Measurements from ENCODE around the gene RBP5. TPM values are rescaled to one million over a fixed set of nuclear protein-coding genes. Genes with fewer than 3 reads are reported as not detected.

The RBP5 gene, protein sequence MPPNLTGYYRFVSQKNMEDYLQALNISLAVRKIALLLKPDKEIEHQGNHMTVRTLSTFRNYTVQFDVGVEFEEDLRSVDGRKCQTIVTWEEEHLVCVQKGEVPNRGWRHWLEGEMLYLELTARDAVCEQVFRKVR
- total RNA-seq (1 to 10 TPM; 1.2 to 1.3 TPM), polyA plus RNA-seq (not detected)

DNA sequence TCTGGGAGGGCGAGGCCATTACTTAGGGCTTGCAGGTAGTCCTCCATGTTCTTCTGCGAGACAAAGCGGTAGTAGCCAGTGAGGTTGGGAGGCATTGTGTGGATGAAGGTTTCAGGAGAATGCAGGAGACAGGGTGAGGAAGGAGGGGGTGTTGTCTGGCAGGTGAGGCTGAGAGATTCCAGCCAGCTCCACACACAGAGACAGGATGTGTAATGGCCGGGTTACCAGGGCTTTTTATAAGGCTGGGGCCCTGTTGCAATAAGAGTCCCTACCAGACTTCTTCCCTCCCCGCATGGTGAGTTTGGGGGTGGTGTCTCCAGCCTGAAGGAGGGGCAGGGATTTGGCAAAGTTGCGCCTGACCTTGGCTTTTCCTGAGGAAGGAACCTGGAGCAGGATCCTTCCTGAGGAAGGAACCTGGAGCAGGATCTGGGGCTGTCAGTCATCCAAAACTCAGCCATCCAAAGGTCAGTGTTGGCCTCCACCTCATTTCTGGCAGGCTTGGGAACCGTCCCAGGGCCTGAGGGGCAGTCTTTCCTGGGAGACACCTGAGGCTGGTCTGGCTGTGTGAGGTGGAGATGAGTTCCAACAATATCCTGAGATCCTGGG, at the start of gene RBP5:
Gene RBP5, minus strand, starts transcription at position 209 of the 606 bp plus-strand sequence. Its CDS starts 114 bp downstream, at position 95.
- ChIA-PET CTCF (ENCODE audit: partially characterized antibody) (interaction anchor here (1.0 to 1.5 kb wide), 3 partner anchors 16 to 21 kb away, joined by 3 read pairs; no protein-coding TSS in a partner anchor), POLR2A (ENCODE audit: partially characterized antibody) (interaction anchor here (1.0 kb wide), 1 partner anchor 22 kb away, joined by 3 read pairs; no protein-coding TSS in a partner anchor)
- H3K27me3 Mint-ChIP-seq, result no peaks in the 10 kb centered on the region
- peak within 1 kb of the TSS; percentile 95 to 99 (median 96) for H3K4me3 Mint-ChIP-seq
- peaks cover 0 to 25% of the 10 kb centered on the region in 2 donors for H3K36me3 Mint-ChIP-seq
- no peaks in the 10 kb centered on the region for H3K9me3 Mint-ChIP-seq
- no peak for DNase-seq
- Histone ChIP-seq H3K36me3 (ENCODE audit: insufficient read depth, low read length) (no peaks in the 10 kb centered on the region), H3K27me3 (ENCODE audit: insufficient read depth, low read length) (no peaks in the 10 kb centered on the region), H3K27ac (ENCODE audit: low read depth, low read length) (peak within 1 kb of the TSS; percentile 80), H3K4me3 (ENCODE audit: low read length in 2 of 2) (peak within 1 kb of the TSS; percentile 85 to 94), H3K4me1 (ENCODE audit: insufficient read depth, low read length) (peaks cover 24% of the 10 kb centered on the region), H3K9me3 (ENCODE audit: control insufficient read depth in 1 of 2, low read length in 2 of 2) (no peaks in the 10 kb centered on the region)
- intact Hi-C loops (cut with micrococcal nuclease), result no loop called here
- H3K4me1 Mint-ChIP-seq, result peaks cover 23 to 45% (median 29%) of the 10 kb centered on the region in 4 donors
- H3K27ac Mint-ChIP-seq, result peak within 1 kb of the TSS; percentile 94 to 99 (median 97)

DNA sequence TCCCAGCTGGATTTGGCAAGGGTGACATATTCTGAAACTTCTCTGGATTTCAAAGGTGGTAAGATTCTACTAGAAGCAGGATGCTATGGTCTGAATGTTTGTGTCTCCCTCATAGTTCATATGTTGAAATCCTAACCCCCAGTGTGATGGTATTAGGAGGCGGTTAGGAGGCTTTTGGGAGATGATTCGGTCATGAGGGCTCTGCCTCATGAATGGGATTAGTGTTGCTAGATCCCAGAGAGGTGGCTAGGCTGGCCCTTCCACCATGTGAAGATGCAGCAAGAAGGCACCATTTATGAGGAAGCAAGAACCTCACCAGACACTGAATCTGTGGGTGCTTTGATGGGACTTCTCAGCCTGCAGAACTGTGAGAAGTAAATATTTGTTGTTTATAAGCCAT, 49.8 kb upstream of the RBP5 start:
- H3K27me3 Mint-ChIP-seq, result peaks cover 27 to 47% of the 10 kb centered on the region in 2 donors

DNA sequence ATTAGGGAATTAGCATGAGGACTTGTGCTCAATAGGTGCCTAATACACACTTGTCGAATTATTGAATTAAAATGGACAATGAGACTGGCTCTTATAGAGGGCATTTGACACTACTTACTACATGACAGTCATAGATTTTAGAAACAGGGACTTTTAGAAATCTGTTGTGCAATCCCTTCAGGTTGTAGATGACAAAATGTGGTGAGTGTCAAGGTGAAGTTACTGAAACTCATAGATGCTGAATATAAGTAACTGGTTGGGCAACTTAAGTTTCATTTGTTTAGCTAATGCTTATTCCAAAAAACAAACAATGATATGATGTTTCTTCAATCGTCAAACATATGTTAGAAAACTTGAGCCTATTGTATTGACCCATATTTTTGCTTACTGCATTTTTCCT, 47.9 kb upstream of the RBP5 start:
- no peak for DNase-seq
- Mint-ChIP-seq H3K36me3 (peaks cover 0 to 1% of the 10 kb centered on the region in 2 donors), H3K9me3 (peaks cover 0 to 11% (median 5%) of the 10 kb centered on the region in 8 donors), H3K27ac (no peak overlapping the region), H3K4me1 (no peaks in the 10 kb centered on the region), H3K4me3 (no peak overlapping the region), H3K27me3 (peaks cover 27 to 46% of the 10 kb centered on the region in 2 donors)
- ChIA-PET POLR2A (ENCODE audit: partially characterized antibody) (no interaction called here), CTCF (ENCODE audit: partially characterized antibody) (no interaction called here)
- H3K27ac ChIP-seq (ENCODE audit: low read depth, low read length), result no peak overlapping the region
- H3K4me1 ChIP-seq (ENCODE audit: insufficient read depth, low read length), result no peaks in the 10 kb centered on the region
- intact Hi-C loops (cut with micrococcal nuclease), result no loop called here
- no peak overlapping the region for H3K4me3 ChIP-seq (ENCODE audit: low read length in 2 of 2)
- H3K9me3 ChIP-seq (ENCODE audit: control insufficient read depth in 1 of 2, low read length in 2 of 2), result no peaks in the 10 kb centered on the region
- no peaks in the 10 kb centered on the region for H3K36me3 ChIP-seq (ENCODE audit: insufficient read depth, low read length)
- H3K27me3 ChIP-seq (ENCODE audit: insufficient read depth, low read length), result no peaks in the 10 kb centered on the region

More for the DNA sequence above, 49.8 kb upstream of the RBP5 start:
- Mint-ChIP-seq H3K9me3 (peaks cover 0 to 5% (median under 1%) of the 10 kb centered on the region in 8 donors), H3K27ac (no peak overlapping the region), H3K36me3 (peaks cover 0 to 1% of the 10 kb centered on the region in 2 donors), H3K4me1 (no peaks in the 10 kb centered on the region), H3K4me3 (no peak overlapping the region)
- POLR2A ChIA-PET (ENCODE audit: partially characterized antibody), result no interaction called here
- H3K9me3 ChIP-seq (ENCODE audit: control insufficient read depth in 1 of 2, low read length in 2 of 2), result no peaks in the 10 kb centered on the region
- DNase-seq, result no peak
- H3K36me3 ChIP-seq (ENCODE audit: insufficient read depth, low read length), result no peaks in the 10 kb centered on the region
- no peak overlapping the region for H3K4me3 ChIP-seq (ENCODE audit: low read length in 2 of 2)
- H3K27ac ChIP-seq (ENCODE audit: low read depth, low read length), result no peak overlapping the region
- no peaks in the 10 kb centered on the region for H3K4me1 ChIP-seq (ENCODE audit: insufficient read depth, low read length)
- CTCF ChIA-PET (ENCODE audit: partially characterized antibody), result no interaction called here
- intact Hi-C loops (cut with micrococcal nuclease), result no loop called here
- no peaks in the 10 kb centered on the region for H3K27me3 ChIP-seq (ENCODE audit: insufficient read depth, low read length)

DNA sequence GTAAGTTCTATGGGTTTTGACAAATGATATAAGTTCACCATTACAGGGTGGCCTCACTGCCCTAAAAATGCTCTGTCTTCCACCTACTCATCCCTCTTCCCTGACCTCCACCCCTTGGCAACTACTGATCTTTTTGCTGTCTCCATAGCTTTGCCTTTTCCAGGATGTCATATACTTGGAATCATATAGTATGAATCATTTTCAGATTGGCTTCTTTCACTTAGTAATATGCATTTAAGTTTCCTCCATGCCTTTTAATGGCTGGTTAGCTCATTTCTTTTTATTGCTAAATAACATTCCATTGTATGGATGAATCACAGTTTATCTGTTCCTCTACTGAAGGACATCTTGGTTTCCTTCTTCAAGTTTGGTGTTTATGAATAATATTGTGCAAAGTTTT, 46.8 kb upstream of the RBP5 start:
- Histone ChIP-seq H3K4me3 (ENCODE audit: low read length in 2 of 2) (no peak overlapping the region), H3K4me1 (ENCODE audit: insufficient read depth, low read length) (no peaks in the 10 kb centered on the region), H3K36me3 (ENCODE audit: insufficient read depth, low read length) (no peaks in the 10 kb centered on the region), H3K27me3 (ENCODE audit: insufficient read depth, low read length) (no peaks in the 10 kb centered on the region), H3K9me3 (ENCODE audit: control insufficient read depth in 1 of 2, low read length in 2 of 2) (no peaks in the 10 kb centered on the region), H3K27ac (ENCODE audit: low read depth, low read length) (no peak overlapping the region)
- peaks cover 2 to 20% (median 12%) of the 10 kb centered on the region in 8 donors for H3K9me3 Mint-ChIP-seq
- DNase-seq, result no peak
- peaks cover 26 to 38% of the 10 kb centered on the region in 2 donors for H3K27me3 Mint-ChIP-seq
- no peak overlapping the region for H3K27ac Mint-ChIP-seq
- H3K4me1 Mint-ChIP-seq, result no peaks in the 10 kb centered on the region
- H3K4me3 Mint-ChIP-seq, result no peak overlapping the region
- ChIA-PET POLR2A (ENCODE audit: partially characterized antibody) (no interaction called here), CTCF (ENCODE audit: partially characterized antibody) (interaction anchor here (1.0 to 1.1 kb wide), 2 partner anchors 11 to 18 kb away, joined by 4 read pairs; no protein-coding TSS in a partner anchor)
- intact Hi-C loops (cut with micrococcal nuclease), result no loop called here
- no peaks in the 10 kb centered on the region for H3K36me3 Mint-ChIP-seq

DNA sequence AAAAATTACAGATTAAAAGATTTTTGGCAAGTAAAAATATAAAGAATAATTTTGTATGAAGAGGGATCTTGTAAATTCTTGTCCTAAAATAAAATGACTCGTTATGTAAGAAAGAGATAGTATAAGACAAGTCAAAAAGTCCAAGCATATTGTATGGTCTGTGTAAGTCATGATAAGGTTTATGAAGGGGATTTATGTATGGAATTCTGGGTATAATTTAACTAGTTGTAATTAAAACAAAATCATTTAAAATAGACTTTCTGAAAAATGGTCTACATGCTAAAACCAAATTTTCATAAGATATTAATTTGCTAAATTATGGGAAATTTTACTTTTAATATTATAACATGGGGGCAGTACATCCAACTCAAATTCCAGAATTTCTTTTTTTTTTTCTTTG, 43.2 kb upstream of the RBP5 start:
- Histone ChIP-seq H3K4me1 (ENCODE audit: insufficient read depth, low read length) (no peaks in the 10 kb centered on the region), H3K9me3 (ENCODE audit: control insufficient read depth in 1 of 2, low read length in 2 of 2) (peaks cover 0 to 6% of the 10 kb centered on the region in 2 donors), H3K36me3 (ENCODE audit: insufficient read depth, low read length) (no peaks in the 10 kb centered on the region), H3K27ac (ENCODE audit: low read depth, low read length) (no peak overlapping the region), H3K27me3 (ENCODE audit: insufficient read depth, low read length) (no peaks in the 10 kb centered on the region), H3K4me3 (ENCODE audit: low read length in 2 of 2) (no peak overlapping the region)
- H3K36me3 Mint-ChIP-seq, result no peaks in the 10 kb centered on the region
- peaks cover 17 to 23% of the 10 kb centered on the region in 2 donors for H3K27me3 Mint-ChIP-seq
- ChIA-PET CTCF (ENCODE audit: partially characterized antibody) (no interaction called here), POLR2A (ENCODE audit: partially characterized antibody) (no interaction called here)
- no peak for DNase-seq
- no peaks in the 10 kb centered on the region for H3K4me1 Mint-ChIP-seq
- H3K4me3 Mint-ChIP-seq, result no peak overlapping the region
- no peak overlapping the region for H3K27ac Mint-ChIP-seq
- peaks cover 2 to 44% (median 30%) of the 10 kb centered on the region in 8 donors for H3K9me3 Mint-ChIP-seq
- intact Hi-C loops (cut with micrococcal nuclease), result no loop called here

DNA sequence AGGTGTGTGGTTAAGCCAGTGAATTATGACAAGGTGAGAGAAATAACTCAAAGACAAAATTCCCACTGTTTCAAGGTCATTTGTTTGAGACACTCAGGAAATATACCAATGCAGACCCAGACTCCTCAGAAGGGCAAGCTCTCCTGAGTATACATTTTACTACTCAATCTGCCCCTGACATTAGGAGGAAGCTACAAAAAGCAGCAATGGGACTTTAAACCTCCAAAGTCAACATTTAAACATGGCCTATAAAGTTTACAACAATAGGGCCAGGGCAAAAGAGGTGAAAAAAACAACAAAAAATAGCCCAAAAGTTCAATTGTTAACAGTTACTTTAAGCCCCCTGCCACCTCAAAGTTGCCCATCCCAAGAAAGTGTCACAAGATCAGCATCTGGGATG, 41.3 kb upstream of the RBP5 start:
- CTCF ChIA-PET (ENCODE audit: partially characterized antibody), result no interaction called here
- H3K27ac Mint-ChIP-seq, result no peak overlapping the region
- no peaks in the 10 kb centered on the region for H3K36me3 Mint-ChIP-seq

DNA sequence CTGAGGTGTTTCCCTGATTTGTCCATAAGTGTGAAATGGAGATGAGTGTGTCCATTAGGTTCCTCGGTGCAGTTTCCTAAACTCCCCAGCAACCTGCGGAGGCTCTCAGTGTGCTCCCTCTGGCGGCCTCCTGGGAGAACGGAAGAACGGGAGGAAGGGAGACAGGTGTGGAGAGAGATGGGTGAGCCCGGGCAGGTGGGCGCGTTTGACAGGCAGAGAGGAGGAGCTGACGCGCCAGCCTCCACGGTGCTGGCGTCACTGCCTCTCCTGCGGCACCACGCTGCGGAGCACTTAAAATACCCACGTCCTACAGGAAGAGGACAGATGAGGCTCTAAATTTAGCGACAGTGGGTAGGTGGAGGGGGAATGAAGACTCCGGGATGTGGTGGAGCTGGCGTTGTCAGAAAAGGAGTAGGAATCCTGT, 34.0 kb upstream of the RBP5 start:
- H3K4me3 ChIP-seq (ENCODE audit: low read length in 2 of 2), result no peak overlapping the region
- no peaks in the 10 kb centered on the region for H3K36me3 ChIP-seq (ENCODE audit: insufficient read depth, low read length)
- Mint-ChIP-seq H3K36me3 (peaks cover 0 to 13% of the 10 kb centered on the region in 2 donors), H3K27ac (peak overlapping the region in 3 of 7 donors; percentile 25 to 72 (median 30)), H3K4me3 (peak overlapping the region in 7 of 8 donors; percentile 44 to 78 (median 63)), H3K9me3 (peaks cover 0 to 7% (median 3%) of the 10 kb centered on the region in 8 donors), H3K27me3 (peaks cover 7 to 13% of the 10 kb centered on the region in 2 donors), H3K4me1 (peaks cover 5 to 14% (median 11%) of the 10 kb centered on the region in 4 donors)
- H3K4me1 ChIP-seq (ENCODE audit: insufficient read depth, low read length), result peaks cover 5% of the 10 kb centered on the region
- H3K9me3 ChIP-seq (ENCODE audit: control insufficient read depth in 1 of 2, low read length in 2 of 2), result no peaks in the 10 kb centered on the region
- no peaks in the 10 kb centered on the region for H3K27me3 ChIP-seq (ENCODE audit: insufficient read depth, low read length)
- peak; percentile 2 to 46 (median 19) for DNase-seq
- ChIA-PET POLR2A (ENCODE audit: partially characterized antibody) (interaction anchor here (1.2 kb wide), 1 partner anchor 12 kb away, joined by 3 read pairs; no protein-coding TSS in a partner anchor), CTCF (ENCODE audit: partially characterized antibody) (interaction anchor here (1.0 to 3.4 kb wide), 5 partner anchors 7 to 49 kb away, joined by 3 to 10 read pairs (median 3); partner anchors contain the start of gene PEX5)
- no peak overlapping the region for H3K27ac ChIP-seq (ENCODE audit: low read depth, low read length)
- intact Hi-C loops (cut with micrococcal nuclease), result no loop called here

More for the DNA sequence above, 41.3 kb upstream of the RBP5 start:
- Histone ChIP-seq H3K36me3 (ENCODE audit: insufficient read depth, low read length) (no peaks in the 10 kb centered on the region), H3K9me3 (ENCODE audit: control insufficient read depth in 1 of 2, low read length in 2 of 2) (peaks cover 0 to 6% of the 10 kb centered on the region in 2 donors), H3K4me1 (ENCODE audit: insufficient read depth, low read length) (no peaks in the 10 kb centered on the region), H3K4me3 (ENCODE audit: low read length in 2 of 2) (no peak overlapping the region), H3K27me3 (ENCODE audit: insufficient read depth, low read length) (no peaks in the 10 kb centered on the region), H3K27ac (ENCODE audit: low read depth, low read length) (no peak overlapping the region)
- DNase-seq, result no peak
- intact Hi-C loops (cut with micrococcal nuclease), result no loop called here
- no peak overlapping the region for H3K4me3 Mint-ChIP-seq
- peaks cover 2 to 43% (median 30%) of the 10 kb centered on the region in 8 donors for H3K9me3 Mint-ChIP-seq
- POLR2A ChIA-PET (ENCODE audit: partially characterized antibody), result no interaction called here
- no peaks in the 10 kb centered on the region for H3K4me1 Mint-ChIP-seq
- H3K27me3 Mint-ChIP-seq, result peaks cover 10 to 23% of the 10 kb centered on the region in 2 donors

All from CD4-positive, alpha-beta memory T cell (primary cell).